ENCODE results near the gene ADORA2B. TPM values are rescaled to one million over a fixed set of nuclear protein-coding genes. Genes with fewer than 3 reads are reported as not detected.

Gene ADORA2B
- total RNA-seq, 4 donors from 2014 or later: 35.3 to 55.3 (median 45.5) TPM

- Histone ChIP-seq H3K4me3 (no peak overlapping the region), H3K27ac (peak overlapping the region; percentile 4), H3K27me3 (no peaks in the 10 kb centered on the region), H3K4me1 (peaks cover 22% of the 10 kb centered on the region), H3K36me3 (peaks cover 73% of the 10 kb centered on the region), H3K9me3 (no peaks in the 10 kb centered on the region)
- WGBS: 59% methylated on average over 1 of the region's 1 CpG
- TF ChIP-seq CTCF (IDR thresholded peaks at IDR 0.05): no peak
- TF ChIP-seq POLR2A (IDR thresholded peaks at IDR 0.05): no peak
- no peak for TF ChIP-seq EP300 (IDR thresholded peaks at IDR 0.05)
- peak in 1 of 3 donors; percentile 22 for TF ChIP-seq POLR2AphosphoS5 (IDR thresholded peaks at IDR 0.05)
- no peak for DNase-seq (ENCODE audit: low spot score in 2 of 2)
These were observed 58.9 kb downstream of the ADORA2B start for GRCh38 chr17:16003841-16004240.

DNA sequence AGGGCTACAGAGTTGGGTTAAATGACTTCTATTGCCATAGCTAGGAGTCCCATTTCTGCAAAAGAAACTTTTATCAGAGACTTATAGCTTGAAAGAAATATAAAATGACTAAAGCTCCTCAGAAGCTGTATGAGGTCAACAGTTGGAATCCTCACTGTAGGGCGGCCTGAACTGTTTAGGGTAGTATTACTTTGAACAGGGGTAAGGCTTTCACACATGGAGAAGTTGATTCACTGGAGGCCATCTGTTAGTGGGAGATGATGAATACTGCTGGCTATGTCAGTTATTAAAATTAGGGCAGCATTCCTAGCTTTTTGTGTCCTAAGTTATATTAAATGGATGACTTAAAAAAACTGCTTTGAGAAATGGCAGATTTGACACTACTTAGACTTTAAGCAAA, 60.7 kb downstream of the ADORA2B start:
- Histone ChIP-seq H3K27ac (no peak overlapping the region), H3K27me3 (no peaks in the 10 kb centered on the region)
- WGBS: 95% methylated on average over 1 of the region's 1 CpG

GRCh38 chr17:16007439-16007838, 62.5 kb downstream of the ADORA2B start:
- Histone ChIP-seq H3K4me3 (no peak overlapping the region), H3K27ac (no peak overlapping the region), H3K27me3 (no peaks in the 10 kb centered on the region), H3K36me3 (peaks cover 80% of the 10 kb centered on the region), H3K4me1 (peaks cover 7% of the 10 kb centered on the region), H3K9me3 (no peaks in the 10 kb centered on the region)
- DNase-seq (ENCODE audit: low spot score in 2 of 2): no peak
- TF ChIP-seq POLR2A (IDR thresholded peaks at IDR 0.05): no peak
- no peak for TF ChIP-seq CTCF (IDR thresholded peaks at IDR 0.05)
- TF ChIP-seq EP300 (IDR thresholded peaks at IDR 0.05): no peak
- no peak for TF ChIP-seq POLR2AphosphoS5 (IDR thresholded peaks at IDR 0.05)
- WGBS: 95% methylated on average over 3 of the region's 3 CpGs

More for the DNA sequence above, 60.7 kb downstream of the ADORA2B start:
- H3K36me3 ChIP-seq: peaks cover 86% of the 10 kb centered on the region
- no peak overlapping the region for H3K4me3 ChIP-seq
- DNase-seq (ENCODE audit: low spot score in 2 of 2): no peak
- TF ChIP-seq POLR2A (IDR thresholded peaks at IDR 0.05) (no peak), EP300 (IDR thresholded peaks at IDR 0.05) (no peak), CTCF (IDR thresholded peaks at IDR 0.05) (no peak), POLR2AphosphoS5 (IDR thresholded peaks at IDR 0.05) (no peak)
- H3K9me3 ChIP-seq: no peaks in the 10 kb centered on the region
- peaks cover 12% of the 10 kb centered on the region for H3K4me1 ChIP-seq

DNA sequence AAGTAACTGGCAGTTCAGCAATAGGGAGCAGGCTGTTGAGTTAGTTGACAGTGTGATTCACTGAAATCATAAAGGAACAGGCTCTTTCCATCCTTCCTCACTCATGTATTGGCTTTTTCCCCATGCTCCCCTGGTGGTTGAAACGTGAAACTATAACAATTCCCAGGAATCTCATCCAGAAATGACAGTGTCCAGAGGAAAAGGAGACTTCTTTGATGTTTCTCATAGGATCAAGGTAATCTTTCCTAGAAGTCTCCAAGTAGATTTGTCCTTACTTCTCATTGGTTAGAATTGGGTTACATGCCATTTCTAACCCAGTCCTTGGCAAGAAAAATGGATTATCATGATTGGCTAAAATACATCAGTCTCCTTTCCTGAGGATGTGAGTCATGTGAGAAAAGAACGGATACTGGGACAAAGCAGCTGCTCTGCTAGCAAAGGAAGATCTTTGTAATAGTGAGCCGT, 69.0 kb downstream of the ADORA2B start:
- peaks cover 7% of the 10 kb centered on the region for H3K4me1 ChIP-seq
- WGBS: 44% methylated on average over 3 of the region's 3 CpGs
- H3K9me3 ChIP-seq: no peaks in the 10 kb centered on the region
- no peak overlapping the region for H3K27ac ChIP-seq
- TF ChIP-seq EP300 (IDR thresholded peaks at IDR 0.05) (no peak), CTCF (IDR thresholded peaks at IDR 0.05) (peak; percentile 27 to 33)
- H3K27me3 ChIP-seq: no peaks in the 10 kb centered on the region
- DNase-seq (ENCODE audit: low spot score in 2 of 2): no peak
- peaks cover 39% of the 10 kb centered on the region for H3K36me3 ChIP-seq
- no peak overlapping the region for H3K4me3 ChIP-seq

- Histone ChIP-seq H3K4me1 (no peaks in the 10 kb centered on the region), H3K9me3 (no peaks in the 10 kb centered on the region), H3K27ac (no peak overlapping the region), H3K4me3 (no peak overlapping the region), H3K36me3 (peaks cover 27% of the 10 kb centered on the region), H3K27me3 (no peaks in the 10 kb centered on the region)
- no peak for DNase-seq (ENCODE audit: low spot score in 2 of 2)
- WGBS: 68% methylated on average over 1 of the region's 1 CpG
- no peak for TF ChIP-seq POLR2A (IDR thresholded peaks at IDR 0.05)
These were observed 74.4 kb downstream of the ADORA2B start for GRCh38 chr17:16019347-16019746.

DNA sequence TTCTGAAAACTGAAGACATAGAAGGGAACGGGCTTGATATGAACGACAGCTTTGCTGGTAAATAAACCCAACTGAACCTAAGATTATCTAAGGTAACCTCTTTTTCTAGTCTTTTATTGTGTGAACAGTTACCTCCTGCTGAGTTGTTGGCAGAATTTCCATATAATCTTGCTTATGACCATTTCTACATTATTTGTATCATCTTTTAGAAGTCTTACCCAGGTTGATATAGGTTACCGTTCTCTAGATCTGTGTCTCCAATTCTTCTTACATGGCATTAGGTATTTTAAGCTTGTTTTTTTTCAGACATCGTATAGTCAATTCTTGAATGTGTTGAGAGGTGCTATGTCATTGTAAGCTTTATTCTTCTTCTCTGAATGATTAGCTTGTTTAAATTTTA, 79.0 kb downstream of the ADORA2B start:
- DNase-seq (ENCODE audit: low spot score in 2 of 2): no peak
- Histone ChIP-seq H3K9me3 (no peaks in the 10 kb centered on the region), H3K36me3 (peaks cover 57% of the 10 kb centered on the region), H3K4me3 (no peak overlapping the region), H3K27ac (no peak overlapping the region), H3K27me3 (no peaks in the 10 kb centered on the region), H3K4me1 (peaks cover 9% of the 10 kb centered on the region)
- no peak for TF ChIP-seq POLR2AphosphoS5 (IDR thresholded peaks at IDR 0.05)
- no peak for TF ChIP-seq EP300 (IDR thresholded peaks at IDR 0.05)
- no peak for TF ChIP-seq POLR2A (IDR thresholded peaks at IDR 0.05)
- no peak for TF ChIP-seq CTCF (IDR thresholded peaks at IDR 0.05)
- WGBS: 71% methylated on average over 4 of the region's 4 CpGs
